OCI-LY7 (cell line): ENCODE results near the gene ST8SIA4. TPM values are rescaled to one million over a fixed set of nuclear protein-coding genes. Genes with fewer than 3 reads are reported as not detected.

Source experiments
- BruUV-seq: library from RNA; stranded (reverse); fragments of 400-500 nt; replicated peaks from 2 replicates; lab custom pipeline; 2021; lab: Mats Ljungman, UMichigan
- CTCF ChIA-PET: fragments of 300-600 bp; sonication (Branson Sonifier 250); formaldehyde crosslinking; loops from one replicate; lab custom pipeline; 2022; ENCODE audit warnings: antibody characterized with exemption; ENCODE audit not compliant: unreplicated experiment; lab: Charles Lee
- POLR2A ChIA-PET: fragments of 300-600 bp; sonication (Branson Sonifier 250); formaldehyde crosslinking; loops from one replicate; lab custom pipeline; 2022; ENCODE audit warnings: antibody characterized with exemption; lab: Charles Lee
- DNase-seq: peaks from one replicate; pipeline ENCODE4 v3.0.0-alpha.2; 2015; ENCODE audit warnings: low spot score
- H2AFZ ChIP-seq: fragments of 200-600 bp; sonication (generic), shearing (Covaris generic); 2 replicates; pipeline ENCODE4 v1.6.1; 2014; ENCODE audit warnings: mild to moderate bottlenecking, antibody characterized with exemption, low read length, moderate library complexity
- H3K27ac ChIP-seq: fragments of 200-600 bp; sonication (generic); 2 replicates; pipeline ENCODE4 v1.5.1; 2014; ENCODE audit warnings: mixed run types, low read depth, mild to moderate bottlenecking, moderate library complexity, low read length, inconsistent platforms; ENCODE audit not compliant: poor library complexity, severe bottlenecking
- H3K36me3 ChIP-seq: fragments of 200-600 bp; sonication (generic); 2 replicates; pipeline ENCODE4 v1.6.1; 2014; ENCODE audit warnings: mild to moderate bottlenecking, antibody characterized with exemption, low read length, moderate library complexity, mixed read lengths; ENCODE audit not compliant: insufficient read depth
- H3K4me1 ChIP-seq: fragments of 200-600 bp; sonication (generic); 2 replicates; pipeline ENCODE4 v1.5.1; 2014; ENCODE audit warnings: mild to moderate bottlenecking, low read length; ENCODE audit not compliant: insufficient read depth, poor library complexity, severe bottlenecking
- H3K4me2 ChIP-seq: fragments of 200-600 bp; sonication (generic); 2 replicates; pipeline ENCODE4 v1.6.1; 2014; ENCODE audit warnings: mild to moderate bottlenecking, low read length
- H3K4me3 ChIP-seq: fragments of 200-600 bp; sonication (generic); 2 replicates; pipeline ENCODE4 v1.5.1; 2014; ENCODE audit warnings: mild to moderate bottlenecking, low read depth, low read length; ENCODE audit not compliant: poor library complexity, severe bottlenecking
- H3K79me2 ChIP-seq: fragments of 200-600 bp; sonication (generic); 2 replicates; pipeline ENCODE4 v1.6.1; 2016; ENCODE audit warnings: low read depth, mild to moderate bottlenecking, low read length, moderate library complexity, mixed read lengths; ENCODE audit not compliant: insufficient read depth
- H3K9me2 ChIP-seq: fragments of 200-600 bp; sonication (generic); 2 replicates; pipeline ENCODE4 v1.6.1; 2016; ENCODE audit warnings: mild to moderate bottlenecking, low read length, mixed read lengths; ENCODE audit not compliant: insufficient read depth
- H3K9me3 ChIP-seq: fragments of 200-600 bp; sonication (generic); 2 replicates; pipeline ENCODE4 v1.6.1; 2014; ENCODE audit warnings: mild to moderate bottlenecking, mixed run types, low read length, mixed read lengths
- H4K20me1 ChIP-seq: fragments of 200-600 bp; sonication (generic); 2 replicates; pipeline ENCODE4 v1.6.1; 2014; ENCODE audit warnings: mild to moderate bottlenecking, antibody characterized with exemption, low read length, moderate library complexity, mixed read lengths; ENCODE audit not compliant: insufficient read depth
- EZH2phosphoT487 ChIP-seq: fragments of 200-600 bp; sonication (generic); IDR thresholded peaks from 2 replicates; pipeline ENCODE4 v1.6.1; 2018; ENCODE audit warnings: low read depth, borderline replicate concordance, mild to moderate bottlenecking, mixed run types, antibody characterized with exemption, low read length, moderate library complexity, mixed read lengths
- intact Hi-C: fragments of 100-400 bp; cut with micrococcal nuclease; formaldehyde crosslinking; loops from one replicate; pipeline ENCODE4 v1.10.0; 2022; ENCODE audit not compliant: unreplicated experiment
- total RNA-seq, 2 experiments: library from RNA; depleted of rRNA in 1 of 2; stranded (reverse); fragments of >200 nt in 1 of 2; shearing (Covaris generic) in 1 of 2; gene quantifications; 2 replicates each; pipeline ENCODE4 v1.2.3, GENCODE V29; 2014 to 2022
- TF ChIP-seq, protein P1 (sequence below): fragments of 200-600 bp; sonication (generic); conservative IDR thresholded peaks from 2 replicates; pipeline ENCODE4 v1.5.1; 2014; ENCODE audit warnings: mild to moderate bottlenecking, antibody characterized with exemption, low read length, moderate library complexity, mixed read lengths

Gene ST8SIA4
- total RNA-seq, 2 experiments from 2014 or later, result 10.2 to 40.3 TPM

DNA sequence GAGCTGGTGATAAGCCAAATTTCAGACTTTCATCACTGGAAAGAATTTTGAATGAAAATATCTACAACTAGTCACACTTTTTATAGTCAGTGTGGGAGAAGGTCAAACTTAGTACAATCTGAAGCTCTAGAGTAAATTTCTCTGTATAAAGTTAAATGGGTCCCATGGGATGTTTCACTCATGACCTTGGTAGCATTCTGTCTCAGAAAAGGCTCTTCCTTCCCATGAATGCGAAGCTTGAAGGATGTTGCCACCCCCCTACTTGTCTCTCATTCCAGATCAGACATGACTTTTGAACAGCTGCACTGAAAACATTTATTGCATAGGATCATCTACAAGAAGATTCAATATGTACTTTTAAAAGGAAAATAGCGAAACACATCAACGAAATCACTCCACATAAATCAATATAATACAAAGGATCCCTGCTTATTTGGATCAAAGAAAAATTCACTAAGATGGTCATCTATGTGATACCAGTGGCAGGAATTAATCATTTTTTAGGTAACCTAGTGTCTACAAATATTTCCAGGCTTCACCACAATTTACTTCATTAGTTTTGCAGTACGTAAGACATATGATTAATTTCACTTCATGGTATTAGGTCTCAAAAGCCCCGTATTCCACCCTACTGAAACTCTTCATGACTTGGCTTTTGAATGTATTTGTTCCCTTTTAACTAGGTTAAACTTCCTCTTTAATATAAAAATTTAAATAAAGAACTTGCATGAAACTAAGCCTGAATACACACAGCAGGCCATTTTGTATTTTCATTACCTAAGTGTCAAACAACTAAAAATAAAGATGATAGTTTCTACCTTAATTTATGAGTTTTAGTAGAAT lies 4.4 kb downstream of the ST8SIA4 start:
- TF ChIP-seq, protein P1, sequence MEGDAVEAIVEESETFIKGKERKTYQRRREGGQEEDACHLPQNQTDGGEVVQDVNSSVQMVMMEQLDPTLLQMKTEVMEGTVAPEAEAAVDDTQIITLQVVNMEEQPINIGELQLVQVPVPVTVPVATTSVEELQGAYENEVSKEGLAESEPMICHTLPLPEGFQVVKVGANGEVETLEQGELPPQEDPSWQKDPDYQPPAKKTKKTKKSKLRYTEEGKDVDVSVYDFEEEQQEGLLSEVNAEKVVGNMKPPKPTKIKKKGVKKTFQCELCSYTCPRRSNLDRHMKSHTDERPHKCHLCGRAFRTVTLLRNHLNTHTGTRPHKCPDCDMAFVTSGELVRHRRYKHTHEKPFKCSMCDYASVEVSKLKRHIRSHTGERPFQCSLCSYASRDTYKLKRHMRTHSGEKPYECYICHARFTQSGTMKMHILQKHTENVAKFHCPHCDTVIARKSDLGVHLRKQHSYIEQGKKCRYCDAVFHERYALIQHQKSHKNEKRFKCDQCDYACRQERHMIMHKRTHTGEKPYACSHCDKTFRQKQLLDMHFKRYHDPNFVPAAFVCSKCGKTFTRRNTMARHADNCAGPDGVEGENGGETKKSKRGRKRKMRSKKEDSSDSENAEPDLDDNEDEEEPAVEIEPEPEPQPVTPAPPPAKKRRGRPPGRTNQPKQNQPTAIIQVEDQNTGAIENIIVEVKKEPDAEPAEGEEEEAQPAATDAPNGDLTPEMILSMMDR, result no peak
- no peak for TF ChIP-seq EZH2phosphoT487
- intact Hi-C loops, result no loop called here
- no peaks in the 10 kb centered on the region; the same call in 1 of the 2 replicates for H4K20me1 ChIP-seq
- peaks cover 52% of the 10 kb centered on the region for H3K4me1 ChIP-seq
- H3K9me3 ChIP-seq, result peaks cover 10% of the 10 kb centered on the region; the same call in 1 of the 2 replicates
- POLR2A ChIA-PET, result interaction anchor here (0.7 to 12.8 kb wide), 13 partner anchors 11 to 364 kb away, joined by 3 to 290 read pairs (median 18); partner anchors contain the start of gene FAM174A
- peak overlapping the region; percentile 87 for H3K4me3 ChIP-seq
- H3K9me2 ChIP-seq, result no peaks in the 10 kb centered on the region
- DNase-seq, result peak; percentile 38
- CTCF ChIA-PET, result interaction anchor here (0.7 to 1.3 kb wide), 2 partner anchors 11 to 80 kb away, joined by 3 read pairs; no protein-coding TSS in a partner anchor
- H3K4me2 ChIP-seq, result peak overlapping the region; percentile 96
- H3K27ac ChIP-seq, result peak overlapping the region; percentile 94
- peak overlapping the region; percentile 5; the same call in 1 of the 2 replicates for H2AFZ ChIP-seq
- BruUV-seq, result no TSS peak
- H3K79me2 ChIP-seq, result peaks cover 64% of the 10 kb centered on the region; the same call in 1 of the 2 replicates
- H3K36me3 ChIP-seq, result peaks cover 29% of the 10 kb centered on the region

DNA sequence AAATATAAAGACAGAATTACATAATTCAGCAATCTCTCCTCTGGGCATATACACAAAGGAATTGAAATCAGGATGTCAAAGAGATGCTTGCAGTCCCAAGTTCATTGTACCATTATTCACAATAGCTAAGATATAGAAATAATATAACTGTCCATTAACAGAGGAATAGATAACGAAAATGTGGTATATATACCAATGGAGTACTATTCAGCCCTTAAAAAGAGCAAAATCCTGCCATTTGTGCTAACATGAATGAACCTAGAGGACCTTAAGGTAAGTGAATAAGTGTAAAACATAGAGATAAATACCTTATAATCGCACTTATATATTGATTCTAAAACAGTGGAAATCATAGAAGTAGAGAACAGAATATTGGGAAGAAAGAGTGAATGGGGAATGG lies 7.0 kb downstream of the ST8SIA4 start:
- no peaks in the 10 kb centered on the region for H4K20me1 ChIP-seq
- ChIA-PET CTCF (no interaction called here), POLR2A (interaction anchor here (5.0 to 12.8 kb wide), 6 partner anchors 8 to 120 kb away, joined by 39 to 290 read pairs (median 121); no protein-coding TSS in a partner anchor)
- H3K4me3 ChIP-seq, result no peak overlapping the region
- no peak for DNase-seq
- intact Hi-C loops, result no loop called here
- H3K9me3 ChIP-seq, result peaks cover 10% of the 10 kb centered on the region; the same call in 1 of the 2 replicates
- H3K4me2 ChIP-seq, result no peak overlapping the region
- H3K27ac ChIP-seq, result no peak overlapping the region
- peaks cover 40% of the 10 kb centered on the region for H3K36me3 ChIP-seq
- peaks cover 74% of the 10 kb centered on the region for H3K4me1 ChIP-seq
- no peak for TF ChIP-seq EZH2phosphoT487
- TF ChIP-seq, protein P1, result no peak
- H3K9me2 ChIP-seq, result no peaks in the 10 kb centered on the region
- no peak overlapping the region for H2AFZ ChIP-seq
- H3K79me2 ChIP-seq, result peaks cover 70% of the 10 kb centered on the region; the same call in 1 of the 2 replicates
- no TSS peak for BruUV-seq
